ENCODE measurements around the gene MRC1. TPM values are rescaled to one million over a fixed set of nuclear protein-coding genes. Genes with fewer than 3 reads are reported as not detected.

Gene MRC1
- polyA plus RNA-seq, 1 donor (not counting 4 experiments of a cell fraction or from before 2014, with no cell fraction given) = 0.01 TPM

DNA sequence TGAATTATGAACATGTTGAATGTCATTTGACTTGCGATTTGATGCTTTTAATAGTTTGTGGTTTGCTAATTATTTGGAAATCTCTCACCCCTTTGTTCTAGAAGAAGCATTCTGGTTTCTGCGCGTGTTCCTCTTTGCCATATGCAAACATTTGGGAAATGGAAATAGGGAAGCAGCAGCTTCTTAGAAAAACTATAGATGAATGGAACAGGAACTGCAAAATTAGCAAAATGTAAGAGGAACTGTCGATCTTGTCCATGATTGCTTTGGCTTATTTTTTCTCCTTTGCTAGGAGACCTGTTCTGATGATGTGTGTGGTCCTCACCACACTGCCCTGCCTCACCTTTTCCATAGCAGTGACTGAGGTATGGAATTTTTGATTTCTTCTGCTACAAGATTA, 38.1 kb upstream of the MRC1 start:
- Histone ChIP-seq H3K4me1 (ENCODE audit: control insufficient read depth, extremely low read depth, insufficient read depth, low read length) (no peaks in the 10 kb centered on the region), H3K9me3 (ENCODE audit: control insufficient read depth, low read depth, low read length) (no peaks in the 10 kb centered on the region), H3K79me2 (ENCODE audit: control insufficient read depth, insufficient read depth, low read length) (no peaks in the 10 kb centered on the region), H3K27ac (ENCODE audit: control insufficient read depth, insufficient read depth, low read length) (no peak overlapping the region), H3K9me1 (ENCODE audit: control insufficient read depth, extremely low read depth, insufficient read depth, low read length) (no peaks in the 10 kb centered on the region), H3K4me2 (ENCODE audit: control insufficient read depth, extremely low read depth, insufficient read depth, low read depth, low read length) (no peak overlapping the region), H3K36me3 (ENCODE audit: control insufficient read depth in 2 of 2, extremely low read depth in 1 of 2, insufficient read depth in 2 of 2, low read length in 2 of 2) (peaks cover 0 to 3% of the 10 kb centered on the region in 2 experiments), H3K27me3 (ENCODE audit: control insufficient read depth, extremely low read depth, insufficient read depth, low read length) (no peaks in the 10 kb centered on the region), H4K20me1 (ENCODE audit: control insufficient read depth, extremely low read depth, insufficient read depth, low read length) (no peaks in the 10 kb centered on the region), H2AFZ (ENCODE audit: control insufficient read depth, low read length) (no peak overlapping the region), H3K9ac (ENCODE audit: control insufficient read depth, extremely low read depth, insufficient read depth, low read length) (no peak overlapping the region), H3K4me3 (ENCODE audit: control insufficient read depth in 2 of 3, extremely low read depth in 1 of 3, insufficient read depth in 2 of 3, low read depth in 1 of 3, low read length in 3 of 3) (no peak overlapping the region)
- no peak for DNase-seq (ENCODE audit: low read depth, low spot score)
- peak; percentile 58 for FAIRE-seq
- no peak for TF ChIP-seq CTCF (optimal IDR thresholded peaks at IDR 0.05 in 1 of 3, IDR thresholded peaks at IDR 0.05 in 1 of 3, conservative IDR thresholded peaks at IDR 0.05 in 1 of 3; ENCODE audit: extremely low read depth in 1 of 3, insufficient read depth in 2 of 3, low read length in 3 of 3)
- no peak for TF ChIP-seq EZH2 (IDR thresholded peaks at IDR 0.05; ENCODE audit: low read length)
- dilution Hi-C loops (cut with MboI; ENCODE audit: extremely low pct_ligation_motif_present, low sequenced_read_pairs) = no loop called here

DNA sequence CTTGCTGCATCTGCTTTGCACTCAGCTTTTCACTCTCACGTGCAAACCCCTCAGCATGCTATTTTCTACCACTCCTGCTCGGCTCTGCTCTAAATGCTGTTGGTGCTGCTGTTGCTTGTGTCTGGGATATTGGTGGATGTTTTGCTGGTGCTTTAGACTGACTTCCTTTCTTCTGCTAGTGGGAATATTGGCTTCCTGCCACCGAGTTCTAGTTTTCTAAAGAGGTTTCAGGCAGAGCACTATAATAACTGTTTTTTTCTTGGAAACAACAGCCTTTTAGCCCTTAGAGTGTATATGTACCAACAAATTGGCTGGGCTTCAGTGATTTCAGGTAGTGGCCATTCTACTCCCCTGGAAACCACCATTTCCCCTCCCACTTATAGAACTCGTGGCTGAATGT, 29.4 kb upstream of the MRC1 start:
- no peak for TF ChIP-seq CTCF (optimal IDR thresholded peaks at IDR 0.05 in 1 of 3, IDR thresholded peaks at IDR 0.05 in 1 of 3, conservative IDR thresholded peaks at IDR 0.05 in 1 of 3; ENCODE audit: extremely low read depth in 1 of 3, insufficient read depth in 2 of 3, low read length in 3 of 3)
- TF ChIP-seq EZH2 (IDR thresholded peaks at IDR 0.05; ENCODE audit: low read length) = no peak
- Histone ChIP-seq H3K9ac (ENCODE audit: control insufficient read depth, extremely low read depth, insufficient read depth, low read length) (no peak overlapping the region), H3K79me2 (ENCODE audit: control insufficient read depth, insufficient read depth, low read length) (no peaks in the 10 kb centered on the region), H4K20me1 (ENCODE audit: control insufficient read depth, extremely low read depth, insufficient read depth, low read length) (no peaks in the 10 kb centered on the region), H3K36me3 (ENCODE audit: control insufficient read depth in 2 of 2, extremely low read depth in 1 of 2, insufficient read depth in 2 of 2, low read length in 2 of 2) (no peaks in the 10 kb centered on the region), H3K4me2 (ENCODE audit: control insufficient read depth, extremely low read depth, insufficient read depth, low read depth, low read length) (no peak overlapping the region), H3K4me1 (ENCODE audit: control insufficient read depth, extremely low read depth, insufficient read depth, low read length) (peaks cover 28% of the 10 kb centered on the region), H3K27ac (ENCODE audit: control insufficient read depth, insufficient read depth, low read length) (no peak overlapping the region), H2AFZ (ENCODE audit: control insufficient read depth, low read length) (no peak overlapping the region), H3K9me1 (ENCODE audit: control insufficient read depth, extremely low read depth, insufficient read depth, low read length) (no peaks in the 10 kb centered on the region), H3K27me3 (ENCODE audit: control insufficient read depth, extremely low read depth, insufficient read depth, low read length) (no peaks in the 10 kb centered on the region), H3K4me3 (ENCODE audit: control insufficient read depth in 2 of 3, extremely low read depth in 1 of 3, insufficient read depth in 2 of 3, low read depth in 1 of 3, low read length in 3 of 3) (no peak overlapping the region), H3K9me3 (ENCODE audit: control insufficient read depth, low read depth, low read length) (no peaks in the 10 kb centered on the region)
- no peak for DNase-seq (ENCODE audit: low read depth, low spot score)
- FAIRE-seq = no peak
- dilution Hi-C loops (cut with MboI; ENCODE audit: extremely low pct_ligation_motif_present, low sequenced_read_pairs) = no loop called here
